ENCODE results near the gene PRDM8. TPM values are rescaled to one million over a fixed set of nuclear protein-coding genes. Genes with fewer than 3 reads are reported as not detected.

PRDM8 gene
- 10 to 100 TPM; 26.6 to 58.0 TPM for total RNA-seq

GRCh38 chr4:80196922-80197573 is at the start of gene PRDM8:
TSS of gene PRDM8 (plus strand) at chr4:80197503. CDS start at chr4:80200081, 2,578 bp downstream.
- Histone ChIP-seq H3K27me3 (replicated peaks; ENCODE audit: insufficient read depth) (no peaks in the 10 kb centered on the region), H3K27ac (peak within 1 kb of the TSS; percentile 68 to 86), H3K4me1 (replicated peaks) (no peaks in the 10 kb centered on the region), H3K4me3 (peak within 1 kb of the TSS; percentile 41 to 56), H3K9me3 (no peaks in the 10 kb centered on the region), H3K36me3 (no peaks in the 10 kb centered on the region)
- intact Hi-C loops (cut with DNase I): no loop called here
- 12% methylated on average over 42 of the region's 42 CpGs for WGBS
- DNase-seq (ENCODE audit: low spot score): peak; percentile 66
- TF ChIP-seq CTCF (IDR thresholded peaks at IDR 0.05) (no peak), POLR2AphosphoS5 (IDR thresholded peaks at IDR 0.05) (peak; percentile 69), POLR2A (IDR thresholded peaks at IDR 0.05) (no peak)

- DNase-seq (ENCODE audit: low spot score): no peak
- no peaks in the 10 kb centered on the region for H3K36me3 ChIP-seq
- no peaks in the 10 kb centered on the region for H3K4me1 ChIP-seq (replicated peaks)
- H3K27me3 ChIP-seq (replicated peaks; ENCODE audit: insufficient read depth): no peaks in the 10 kb centered on the region
- no peak overlapping the region for H3K27ac ChIP-seq
- 85% methylated on average over 1 of the region's 1 CpG for WGBS
- TF ChIP-seq POLR2AphosphoS5 (IDR thresholded peaks at IDR 0.05): no peak
- TF ChIP-seq CTCF (IDR thresholded peaks at IDR 0.05): no peak
- TF ChIP-seq POLR2A (IDR thresholded peaks at IDR 0.05): no peak
- no peak overlapping the region for H3K4me3 ChIP-seq
- intact Hi-C loops (cut with DNase I): no loop called here
- H3K9me3 ChIP-seq: no peaks in the 10 kb centered on the region
Observed at GRCh38 chr4:80150387-80151180, 46.7 kb upstream of the PRDM8 start.

GRCh38 chr4:80151981-80152380 is 45.3 kb upstream of the PRDM8 start:
- no peaks in the 10 kb centered on the region for H3K4me1 ChIP-seq (replicated peaks)
- intact Hi-C loops (cut with DNase I): no loop called here
- 92% methylated on average over 3 of the region's 3 CpGs for WGBS

GRCh38 chr4:80153874-80154544 is 43.3 kb upstream of the PRDM8 start:
- no peaks in the 10 kb centered on the region for H3K4me1 ChIP-seq (replicated peaks)
- no peak for DNase-seq (ENCODE audit: low spot score)
- H3K9me3 ChIP-seq: no peaks in the 10 kb centered on the region
- H3K4me3 ChIP-seq: no peak overlapping the region
- WGBS: 53% methylated on average over 4 of the region's 4 CpGs
- TF ChIP-seq POLR2AphosphoS5 (IDR thresholded peaks at IDR 0.05): no peak
- no peak for TF ChIP-seq CTCF (IDR thresholded peaks at IDR 0.05)
- no peak for TF ChIP-seq POLR2A (IDR thresholded peaks at IDR 0.05)
- peak overlapping the region in 1 of 2 donors; percentile 20 for H3K27ac ChIP-seq
- intact Hi-C loops (cut with DNase I): no loop called here
- H3K36me3 ChIP-seq: no peaks in the 10 kb centered on the region
- no peaks in the 10 kb centered on the region for H3K27me3 ChIP-seq (replicated peaks; ENCODE audit: insufficient read depth)

More at GRCh38 chr4:80151981-80152380, 45.3 kb upstream of the PRDM8 start:
- H3K4me3 ChIP-seq: no peak overlapping the region
- no peaks in the 10 kb centered on the region for H3K27me3 ChIP-seq (replicated peaks; ENCODE audit: insufficient read depth)
- no peak overlapping the region for H3K27ac ChIP-seq
- no peak for TF ChIP-seq POLR2AphosphoS5 (IDR thresholded peaks at IDR 0.05)
- TF ChIP-seq POLR2A (IDR thresholded peaks at IDR 0.05): no peak
- TF ChIP-seq CTCF (IDR thresholded peaks at IDR 0.05): no peak
- H3K9me3 ChIP-seq: no peaks in the 10 kb centered on the region
- no peaks in the 10 kb centered on the region for H3K36me3 ChIP-seq
- DNase-seq (ENCODE audit: low spot score): no peak

Measured in prostate gland (tissue), 2 donors.